BJ (cell line): ENCODE results near the gene NUBP1. TPM values are rescaled to one million over a fixed set of nuclear protein-coding genes. Genes with fewer than 3 reads are reported as not detected.

Experiments used
- CTCF ChIA-PET: fragments of 350-600 bp; formaldehyde crosslinking; extraction: SDS; loops from one replicate; lab custom pipeline; 2021; ENCODE audit warnings: antibody characterized with exemption, inconsistent platforms; lab: Yijun Ruan, JAX
- POLR2A ChIA-PET: fragments of 300-600 bp; sonication (Branson Sonifier 250); formaldehyde crosslinking; extraction: SDS; loops from one replicate; lab custom pipeline; 2021; ENCODE audit warnings: antibody characterized with exemption; lab: Charles Lee
- DNase-seq: peaks from one replicate; pipeline ENCODE4 v3.0.0-alpha.2; 2011; ENCODE audit warnings: low read depth
- H3K27me3 ChIP-seq: 2 replicates; pipeline ENCODE4 v1.6.0; 2011; ENCODE audit warnings: low read length; ENCODE audit not compliant: control insufficient read depth, insufficient read depth
- H3K36me3 ChIP-seq: 2 replicates; pipeline ENCODE4 v1.5.1; 2011; ENCODE audit warnings: low read length; ENCODE audit not compliant: control insufficient read depth, insufficient read depth
- H3K4me3 ChIP-seq: 2 replicates; pipeline ENCODE4 v1.5.1; 2011; ENCODE audit warnings: low read depth, mild to moderate bottlenecking, control low read depth, low read length
- CTCF ChIP-seq: IDR thresholded peaks from 2 replicates; pipeline ENCODE4 v1.5.1; 2011; ENCODE audit warnings: low read depth, mild to moderate bottlenecking, control low read depth, inconsistent platforms, low read length, moderate library complexity; ENCODE audit not compliant: insufficient read depth
- polyA minus RNA-seq: library from RNA; depleted of rRNA, polyadenylated mRNA; stranded (reverse); fragments of >200 nt; gene quantifications from 2 replicates; pipeline ENCODE4 v1.2.3, GENCODE V29; 2011; rRNA and poly(A)+ RNA removed
- polyA plus RNA-seq: library from polyadenylated mRNA; depleted of rRNA; stranded (reverse); fragments of >200 nt; gene quantifications from 2 replicates; pipeline ENCODE4 v1.2.3, GENCODE V29; 2011; rRNA removed

Gene NUBP1
- polyA plus RNA-seq = 27.1 and 35.8 TPM in 2 replicates
- 7.8 and 10.6 TPM in 2 replicates for polyA minus RNA-seq

GRCh38 chr16:10743610-10744369, at the start of gene NUBP1:
NUBP1 (plus strand) TSS chr16:10743842; CDS start chr16:10743864, 22 bp downstream.
- no peaks in the 10 kb centered on the region for H3K27me3 ChIP-seq
- H3K4me3 ChIP-seq = peak within 1 kb of the TSS; percentile 46
- H3K36me3 ChIP-seq = no peaks in the 10 kb centered on the region
- CTCF ChIA-PET = interaction anchor here (0.7 to 1.3 kb wide), 9 partner anchors 8 to 457 kb away, joined by 3 to 5 read pairs (median 3); no protein-coding TSS in a partner anchor
- no peak for TF ChIP-seq CTCF
- POLR2A ChIA-PET = interaction anchor here (0.5 to 0.7 kb wide), 4 partner anchors 200 to 1123 kb away, joined by 3 to 5 read pairs (median 4); no protein-coding TSS in a partner anchor
- DNase-seq = peak; percentile 91

- ChIA-PET POLR2A (no interaction called here), CTCF (no interaction called here)
- Histone ChIP-seq H3K4me3 (no peak overlapping the region), H3K36me3 (no peaks in the 10 kb centered on the region), H3K27me3 (no peaks in the 10 kb centered on the region)
- no peak for TF ChIP-seq CTCF
- DNase-seq = no peak
Measured at GRCh38 chr16:10693889-10694288, 49.8 kb upstream of the NUBP1 start.

- no peak for TF ChIP-seq CTCF
- H3K36me3 ChIP-seq = no peaks in the 10 kb centered on the region
- no peak for DNase-seq
- no peaks in the 10 kb centered on the region for H3K27me3 ChIP-seq
- ChIA-PET POLR2A (no interaction called here), CTCF (interaction anchor here (0.6 kb wide), 1 partner anchor 180 kb away, joined by 3 read pairs; no protein-coding TSS in a partner anchor)
- no peak overlapping the region for H3K4me3 ChIP-seq
Measured at GRCh38 chr16:10694306-10694705, 49.3 kb upstream of the NUBP1 start.

- H3K4me3 ChIP-seq = no peak within 1 kb of the TSS
- TF ChIP-seq CTCF = no peak
- no peak for DNase-seq
- ChIA-PET CTCF (interaction anchor here (0.6 kb wide), 1 partner anchor 180 kb away, joined by 3 read pairs; no protein-coding TSS in a partner anchor), POLR2A (no interaction called here)
- H3K36me3 ChIP-seq = no peaks in the 10 kb centered on the region
- H3K27me3 ChIP-seq = no peaks in the 10 kb centered on the region
Measured at GRCh38 chr16:10694830-10695229, 48.8 kb upstream of the NUBP1 start, which contains the start of gene TEKT5. TEKT5 (minus strand) TSS chr16:10694930; CDS start chr16:10694873, 57 bp downstream.

GRCh38 chr16:10699756-10700155, 43.9 kb upstream of the NUBP1 start:
- ChIA-PET POLR2A (no interaction called here), CTCF (no interaction called here)
- no peak for TF ChIP-seq CTCF
- no peaks in the 10 kb centered on the region for H3K36me3 ChIP-seq
- no peaks in the 10 kb centered on the region for H3K27me3 ChIP-seq
- no peak overlapping the region for H3K4me3 ChIP-seq
- no peak for DNase-seq
